Measurements from ENCODE around the gene RBM6. TPM values are rescaled to one million over a fixed set of nuclear protein-coding genes. Genes with fewer than 3 reads are reported as not detected.
A peak's percentile ranks its signal among the peaks of the same experiment; 100 is the strongest.

The RBM6 gene
- total RNA-seq, 2 experiments from 2014 or later: 99.3 to 106 TPM

GRCh38 chr3:49996016-49996415 is 56.1 kb downstream of the RBM6 start:
- Mint-ChIP-seq H3K4me1 (ENCODE audit: low read depth) (peaks cover 13% of the 10 kb centered on the region), H3K4me3 (no peak overlapping the region), H3K9me3 (no peaks in the 10 kb centered on the region), H3K27me3 (no peaks in the 10 kb centered on the region), H3K27ac (no peak overlapping the region), H3K36me3 (ENCODE audit: low read depth) (peaks cover 74% of the 10 kb centered on the region)
- Histone ChIP-seq H3K27ac (ENCODE audit: low read depth in 1 of 2, low read length in 2 of 2) (no peak overlapping the region), H3K4me3 (ENCODE audit: low read length) (no peak overlapping the region), H3K9me3 (ENCODE audit: control insufficient read depth in 1 of 2, insufficient read depth in 1 of 2, low read length in 2 of 2) (no peaks in the 10 kb centered on the region), H3K27me3 (ENCODE audit: control insufficient read depth in 1 of 2, insufficient read depth in 2 of 2, low read length in 2 of 2) (no peaks in the 10 kb centered on the region), H3K4me1 (ENCODE audit: insufficient read depth, low read length) (no peaks in the 10 kb centered on the region), H3K36me3 (ENCODE audit: insufficient read depth, low read length) (peaks cover 48% of the 10 kb centered on the region)
- ChIA-PET CTCF (no interaction called here), POLR2A (no interaction called here)
- no peak for TF ChIP-seq CTCF (IDR thresholded peaks at IDR 0.05)
- no peak for DNase-seq
- intact Hi-C loops (cut with DNase I, micrococcal nuclease): no loop called here
- ATAC-seq (ENCODE audit: poor library complexity): no peak

- ChIA-PET CTCF (no interaction called here), POLR2A (no interaction called here)
- Mint-ChIP-seq H3K27me3 (no peaks in the 10 kb centered on the region), H3K27ac (peak overlapping the region; percentile 8), H3K4me3 (no peak overlapping the region), H3K4me1 (ENCODE audit: low read depth) (peaks cover 15% of the 10 kb centered on the region), H3K36me3 (ENCODE audit: low read depth) (peaks cover 71% of the 10 kb centered on the region), H3K9me3 (no peaks in the 10 kb centered on the region)
- H3K4me1 ChIP-seq (ENCODE audit: insufficient read depth, low read length): no peaks in the 10 kb centered on the region
- no peaks in the 10 kb centered on the region for H3K9me3 ChIP-seq (ENCODE audit: control insufficient read depth in 1 of 2, insufficient read depth in 1 of 2, low read length in 2 of 2)
- peaks cover 48% of the 10 kb centered on the region for H3K36me3 ChIP-seq (ENCODE audit: insufficient read depth, low read length)
- ATAC-seq (ENCODE audit: poor library complexity): no peak
- H3K27ac ChIP-seq (ENCODE audit: low read depth in 1 of 2, low read length in 2 of 2): no peak overlapping the region
- H3K4me3 ChIP-seq (ENCODE audit: low read length): no peak overlapping the region
- no peak for TF ChIP-seq CTCF (IDR thresholded peaks at IDR 0.05)
- DNase-seq: no peak
- intact Hi-C loops (cut with DNase I, micrococcal nuclease): no loop called here
- H3K27me3 ChIP-seq (ENCODE audit: control insufficient read depth in 1 of 2, insufficient read depth in 2 of 2, low read length in 2 of 2): no peaks in the 10 kb centered on the region
These were observed 57.9 kb downstream of the RBM6 start for GRCh38 chr3:49997862-49998261.

GRCh38 chr3:49998326-49998725 is 58.4 kb downstream of the RBM6 start:
- ChIA-PET POLR2A (no interaction called here), CTCF (no interaction called here)
- no peak for TF ChIP-seq CTCF (IDR thresholded peaks at IDR 0.05)
- DNase-seq (no peak), ATAC-seq (ENCODE audit: poor library complexity) (no peak)
- Histone ChIP-seq H3K4me1 (ENCODE audit: insufficient read depth, low read length) (no peaks in the 10 kb centered on the region), H3K36me3 (ENCODE audit: insufficient read depth, low read length) (peaks cover 48% of the 10 kb centered on the region), H3K4me3 (ENCODE audit: low read length) (no peak overlapping the region), H3K9me3 (ENCODE audit: control insufficient read depth in 1 of 2, insufficient read depth in 1 of 2, low read length in 2 of 2) (no peaks in the 10 kb centered on the region), H3K27ac (ENCODE audit: low read depth in 1 of 2, low read length in 2 of 2) (no peak overlapping the region), H3K27me3 (ENCODE audit: control insufficient read depth in 1 of 2, insufficient read depth in 2 of 2, low read length in 2 of 2) (no peaks in the 10 kb centered on the region)
- Mint-ChIP-seq H3K9me3 (no peaks in the 10 kb centered on the region), H3K27ac (no peak overlapping the region), H3K4me1 (ENCODE audit: low read depth) (peaks cover 14% of the 10 kb centered on the region), H3K27me3 (no peaks in the 10 kb centered on the region), H3K4me3 (no peak overlapping the region), H3K36me3 (ENCODE audit: low read depth) (peaks cover 71% of the 10 kb centered on the region)
- intact Hi-C loops (cut with DNase I, micrococcal nuclease): no loop called here

All from CD4-positive, alpha-beta T cell (primary cell).